ENCODE results near the gene C11orf58.

GRCh38 chr11:16793511-16793910, 55.1 kb downstream of the C11orf58 start:
- TF ChIP-seq POLR2AphosphoS5 (IDR thresholded peaks at IDR 0.05) = no peak
- no peak for TF ChIP-seq EP300 (IDR thresholded peaks at IDR 0.05)
- TF ChIP-seq CTCF (IDR thresholded peaks at IDR 0.05) = no peak
